ENCODE measurements around the gene ATP5F1D.

Gene ATP5F1D

GRCh38 chr19:1269065-1269477 lies 27.5 kb downstream of the ATP5F1D start, which contains the start of gene CIRBP:
TSS of gene CIRBP (plus strand) at chr19:1269332. CDS start at chr19:1270934, 1,602 bp downstream.
- in situ Hi-C loops (cut with MboI; ENCODE audit: low sequenced_read_pairs), result no loop called here

- in situ Hi-C loops (cut with MboI; ENCODE audit: low sequenced_read_pairs), result no loop called here
Observed at GRCh38 chr19:1269478-1270212, 28.1 kb downstream of the ATP5F1D start.

- in situ Hi-C loops (cut with MboI; ENCODE audit: low sequenced_read_pairs), result no loop called here
Observed at GRCh38 chr19:1270213-1270853, 28.8 kb downstream of the ATP5F1D start.

GRCh38 chr19:1270854-1271527 lies 29.4 kb downstream of the ATP5F1D start:
- in situ Hi-C loops (cut with MboI; ENCODE audit: low sequenced_read_pairs), result no loop called here

GRCh38 chr19:1271528-1272422 lies 30.2 kb downstream of the ATP5F1D start:
- in situ Hi-C loops (cut with MboI; ENCODE audit: low sequenced_read_pairs), result no loop called here

GRCh38 chr19:1272423-1273262 lies 31.1 kb downstream of the ATP5F1D start:
- in situ Hi-C loops (cut with MboI; ENCODE audit: low sequenced_read_pairs), result no loop called here

- in situ Hi-C loops (cut with MboI; ENCODE audit: low sequenced_read_pairs), result no loop called here
Observed at GRCh38 chr19:1273263-1274041, 31.9 kb downstream of the ATP5F1D start.

GRCh38 chr19:1274081-1274851 lies 32.7 kb downstream of the ATP5F1D start:
- in situ Hi-C loops (cut with MboI; ENCODE audit: low sequenced_read_pairs), result no loop called here

GRCh38 chr19:1274852-1275259 lies 33.3 kb downstream of the ATP5F1D start:
- in situ Hi-C loops (cut with MboI; ENCODE audit: low sequenced_read_pairs), result no loop called here

GRCh38 chr19:1275260-1275975 lies 33.9 kb downstream of the ATP5F1D start, which contains the start of gene FAM174C:
TSS of gene FAM174C (plus strand) at chr19:1275530. CDS start at chr19:1275550, 20 bp downstream.
- in situ Hi-C loops (cut with MboI; ENCODE audit: low sequenced_read_pairs), result no loop called here

GRCh38 chr19:1275976-1276627 lies 34.6 kb downstream of the ATP5F1D start:
- in situ Hi-C loops (cut with MboI; ENCODE audit: low sequenced_read_pairs), result no loop called here

GRCh38 chr19:1276628-1277022 lies 35.1 kb downstream of the ATP5F1D start:
- in situ Hi-C loops (cut with MboI; ENCODE audit: low sequenced_read_pairs), result no loop called here

- in situ Hi-C loops (cut with MboI; ENCODE audit: low sequenced_read_pairs), result no loop called here
Observed at GRCh38 chr19:1277061-1277460, 35.5 kb downstream of the ATP5F1D start.

GRCh38 chr19:1278074-1278473 lies 36.5 kb downstream of the ATP5F1D start:
- in situ Hi-C loops (cut with MboI; ENCODE audit: low sequenced_read_pairs), result no loop called here

GRCh38 chr19:1278713-1279660 lies 37.4 kb downstream of the ATP5F1D start:
- in situ Hi-C loops (cut with MboI; ENCODE audit: low sequenced_read_pairs), result no loop called here

GRCh38 chr19:1279782-1280341 lies 38.3 kb downstream of the ATP5F1D start:
- in situ Hi-C loops (cut with MboI; ENCODE audit: low sequenced_read_pairs), result no loop called here
